Measurements from ENCODE around the gene CGB8.

CGB8 gene

GRCh38 chr19:49080392-49080791 lies 31.5 kb upstream of the CGB8 start:
- TF ChIP-seq REST (IDR thresholded peaks at IDR 0.05; ENCODE audit: insufficient read depth in 1 of 2, low read depth in 2 of 2, low read length in 2 of 2), result no peak
- no peak for TF ChIP-seq TAF1 (IDR thresholded peaks at IDR 0.05; ENCODE audit: borderline replicate concordance, insufficient read depth, low read length)
- no peak for TF ChIP-seq SIN3A (IDR thresholded peaks at IDR 0.05; ENCODE audit: borderline replicate concordance, insufficient read depth, low read length)
- no peak for TF ChIP-seq FOXP2 (optimal IDR thresholded peaks at IDR 0.05; ENCODE audit: borderline replicate concordance, extremely low read depth, extremely low read length, insufficient read depth)
- no peak for TF ChIP-seq POLR2AphosphoS5 (IDR thresholded peaks at IDR 0.05; ENCODE audit: low read depth, low read length)

DNA sequence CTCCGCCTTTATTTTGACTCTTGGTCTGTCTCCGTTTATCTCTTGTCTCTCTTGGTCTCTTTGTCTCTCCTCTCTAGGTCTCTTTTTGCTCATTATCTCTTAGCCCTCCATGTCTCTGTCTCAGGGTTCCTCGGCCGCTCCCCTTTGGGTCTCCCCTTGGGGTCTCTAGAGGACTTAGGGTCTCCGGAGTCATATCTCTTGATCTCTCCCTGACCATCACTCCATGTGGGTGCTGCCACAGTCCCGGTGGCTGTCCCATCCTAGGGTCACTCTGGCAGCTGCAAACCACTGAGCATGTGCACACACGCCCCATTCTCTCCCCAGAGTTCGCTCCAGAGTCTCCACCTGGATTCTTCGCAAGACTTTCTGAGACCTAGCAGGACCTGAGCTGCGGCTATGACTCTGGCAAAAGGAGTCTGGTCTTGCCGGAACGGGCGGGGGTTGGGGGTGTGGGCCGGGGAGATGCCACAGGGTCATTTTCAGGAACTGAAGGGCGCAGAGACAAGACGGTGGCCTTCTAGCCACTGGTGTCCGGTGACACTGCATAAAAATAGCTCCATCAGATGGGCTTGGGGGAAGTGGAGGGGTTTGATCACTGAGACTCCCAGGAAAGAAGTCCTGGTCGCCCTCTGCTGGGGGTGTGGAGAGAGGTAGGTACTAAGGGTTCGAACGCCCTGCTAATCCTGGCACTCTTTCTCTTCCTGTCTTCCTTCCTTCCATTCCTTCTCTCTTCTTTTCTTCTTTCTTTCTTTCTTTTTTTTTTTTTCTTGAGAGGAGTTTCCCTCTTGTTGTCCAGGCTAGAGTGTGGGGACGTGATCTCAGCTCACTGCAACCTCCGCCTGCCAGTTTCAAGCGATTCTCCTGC lies 24.8 kb upstream of the CGB8 start:
- TF ChIP-seq POLR2AphosphoS5 (IDR thresholded peaks at IDR 0.05; ENCODE audit: low read depth, low read length) (no peak), SIN3A (IDR thresholded peaks at IDR 0.05; ENCODE audit: borderline replicate concordance, insufficient read depth, low read length) (no peak), REST (IDR thresholded peaks at IDR 0.05; ENCODE audit: insufficient read depth in 1 of 2, low read depth in 2 of 2, low read length in 2 of 2) (no peak), FOXP2 (optimal IDR thresholded peaks at IDR 0.05; ENCODE audit: borderline replicate concordance, extremely low read depth, extremely low read length, insufficient read depth) (no peak), TAF1 (IDR thresholded peaks at IDR 0.05; ENCODE audit: borderline replicate concordance, insufficient read depth, low read length) (no peak)

DNA sequence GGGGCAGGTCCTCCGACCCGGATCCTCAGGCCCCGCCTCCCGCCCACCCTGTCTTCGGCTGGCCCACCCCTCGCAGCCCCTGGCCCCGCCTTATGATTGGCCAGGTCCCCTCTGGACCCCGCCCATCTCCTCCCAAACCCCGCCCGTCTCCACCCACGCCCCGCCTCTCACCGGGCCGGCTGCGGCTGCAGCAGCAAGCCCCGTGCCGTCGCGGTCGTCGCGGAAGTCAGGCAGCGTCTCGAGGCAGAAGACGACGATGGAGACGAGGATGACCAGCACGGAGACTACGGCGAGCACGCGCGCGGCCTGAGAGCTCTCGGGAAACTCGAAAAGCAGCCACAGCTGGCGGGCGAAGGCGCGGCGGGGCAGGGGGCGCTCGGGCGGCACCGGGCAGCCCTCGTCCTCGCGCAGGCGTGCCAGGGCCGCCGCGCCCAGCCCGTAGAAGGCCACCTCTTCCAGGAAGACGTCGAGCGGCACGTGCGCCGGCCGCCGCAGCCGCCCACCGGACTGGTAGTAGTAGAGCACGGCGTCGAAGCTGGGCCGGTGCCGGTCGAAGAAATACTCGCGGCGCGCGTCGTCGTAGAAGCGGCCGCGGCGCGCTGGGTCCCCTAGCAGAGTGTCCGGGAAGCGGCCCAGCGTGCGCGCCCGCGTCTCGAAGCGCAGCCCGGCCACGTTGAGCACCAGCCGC lies 23.1 kb upstream of the CGB8 start:
- TF ChIP-seq REST (IDR thresholded peaks at IDR 0.05; ENCODE audit: insufficient read depth in 1 of 2, low read depth in 2 of 2, low read length in 2 of 2), result no peak

- TF ChIP-seq TAF1 (IDR thresholded peaks at IDR 0.05; ENCODE audit: borderline replicate concordance, insufficient read depth, low read length) (no peak), REST (IDR thresholded peaks at IDR 0.05; ENCODE audit: insufficient read depth in 1 of 2, low read depth in 2 of 2, low read length in 2 of 2) (no peak), POLR2AphosphoS5 (IDR thresholded peaks at IDR 0.05; ENCODE audit: low read depth, low read length) (no peak), FOXP2 (optimal IDR thresholded peaks at IDR 0.05; ENCODE audit: borderline replicate concordance, extremely low read depth, extremely low read length, insufficient read depth) (no peak), SIN3A (IDR thresholded peaks at IDR 0.05; ENCODE audit: borderline replicate concordance, insufficient read depth, low read length) (no peak)
Observed at GRCh38 chr19:49070416-49070815, 21.5 kb upstream of the CGB8 start.

Data from PFSK-1 (cell line).